ENCODE data around the gene ITPR2. TPM values are rescaled to one million over a fixed set of nuclear protein-coding genes. Genes with fewer than 3 reads are reported as not detected.

ITPR2 gene
- polyA plus RNA-seq, 1 experiment, result 3.5 TPM

- DNase-seq (ENCODE audit: low read depth), result no peak
- no peak for TF ChIP-seq CTCF (IDR thresholded peaks at IDR 0.05; ENCODE audit: insufficient read depth, low read depth, low read length)
- Histone ChIP-seq H3K4me3 (ENCODE audit: low read depth, low read length) (no peak overlapping the region), H3K36me3 (ENCODE audit: control insufficient read depth, insufficient read depth, low read length) (no peaks in the 10 kb centered on the region), H3K27me3 (ENCODE audit: control insufficient read depth, insufficient read depth, low read length) (no peaks in the 10 kb centered on the region)
- CTCF ChIA-PET, result interaction anchor here (0.7 to 1.0 kb wide), 2 partner anchors 12 to 310 kb away, joined by 3 read pairs; no protein-coding TSS in a partner anchor
- POLR2A ChIA-PET, result no interaction called here
Measured at GRCh38 chr12:26429070-26429691, 403.8 kb downstream of the ITPR2 start.

GRCh38 chr12:26428420-26428819, 404.6 kb downstream of the ITPR2 start:
- POLR2A ChIA-PET, result no interaction called here
- CTCF ChIA-PET, result interaction anchor here (1.0 kb wide), 1 partner anchor 13 kb away, joined by 3 read pairs; no protein-coding TSS in a partner anchor
- no peak for TF ChIP-seq CTCF (IDR thresholded peaks at IDR 0.05; ENCODE audit: insufficient read depth, low read depth, low read length)
- H3K27me3 ChIP-seq (ENCODE audit: control insufficient read depth, insufficient read depth, low read length), result no peaks in the 10 kb centered on the region
- no peak overlapping the region for H3K4me3 ChIP-seq (ENCODE audit: low read depth, low read length)
- H3K36me3 ChIP-seq (ENCODE audit: control insufficient read depth, insufficient read depth, low read length), result no peaks in the 10 kb centered on the region
- DNase-seq (ENCODE audit: low read depth), result no peak

GRCh38 chr12:26426652-26427051, 406.3 kb downstream of the ITPR2 start:
- no peak for TF ChIP-seq CTCF (IDR thresholded peaks at IDR 0.05; ENCODE audit: insufficient read depth, low read depth, low read length)
- DNase-seq (ENCODE audit: low read depth), result no peak
- no peaks in the 10 kb centered on the region for H3K27me3 ChIP-seq (ENCODE audit: control insufficient read depth, insufficient read depth, low read length)
- H3K36me3 ChIP-seq (ENCODE audit: control insufficient read depth, insufficient read depth, low read length), result no peaks in the 10 kb centered on the region
- H3K4me3 ChIP-seq (ENCODE audit: low read depth, low read length), result no peak overlapping the region
- ChIA-PET POLR2A (no interaction called here), CTCF (interaction anchor here (0.8 kb wide), 1 partner anchor 188 kb away, joined by 3 read pairs; no protein-coding TSS in a partner anchor)

- POLR2A ChIA-PET, result interaction anchor here (0.7 kb wide), 1 partner anchor 240 kb away, joined by 21 read pairs; no protein-coding TSS in a partner anchor
- Histone ChIP-seq H3K4me3 (ENCODE audit: low read depth, low read length) (no peak overlapping the region), H3K36me3 (ENCODE audit: control insufficient read depth, insufficient read depth, low read length) (no peaks in the 10 kb centered on the region), H3K27me3 (ENCODE audit: control insufficient read depth, insufficient read depth, low read length) (no peaks in the 10 kb centered on the region)
- CTCF ChIA-PET, result interaction anchor here (0.5 to 0.8 kb wide), 2 partner anchors 109 to 189 kb away, joined by 3 to 4 read pairs; no protein-coding TSS in a partner anchor
- DNase-seq (ENCODE audit: low read depth), result no peak
- TF ChIP-seq CTCF (IDR thresholded peaks at IDR 0.05; ENCODE audit: insufficient read depth, low read depth, low read length), result no peak
Measured at GRCh38 chr12:26425587-26426260, 407.3 kb downstream of the ITPR2 start.

GRCh38 chr12:26422839-26423398, 410.1 kb downstream of the ITPR2 start:
- no peak for DNase-seq (ENCODE audit: low read depth)
- H3K36me3 ChIP-seq (ENCODE audit: control insufficient read depth, insufficient read depth, low read length), result no peaks in the 10 kb centered on the region
- H3K4me3 ChIP-seq (ENCODE audit: low read depth, low read length), result no peak overlapping the region
- POLR2A ChIA-PET, result no interaction called here
- H3K27me3 ChIP-seq (ENCODE audit: control insufficient read depth, insufficient read depth, low read length), result no peaks in the 10 kb centered on the region
- CTCF ChIA-PET, result interaction anchor here (0.6 kb wide), 1 partner anchor 21 kb away, joined by 3 read pairs; no protein-coding TSS in a partner anchor
- TF ChIP-seq CTCF (IDR thresholded peaks at IDR 0.05; ENCODE audit: insufficient read depth, low read depth, low read length), result no peak

All from BJ (cell line).